Pancreas (tissue), 10 donors: ENCODE results near the gene PHF10. TPM values are rescaled to one million over a fixed set of nuclear protein-coding genes. Genes with fewer than 3 reads are reported as not detected.
"Not testable (repeated sequence)": the region's sequence is repeated elsewhere in the genome, so short reads cannot be mapped to it uniquely, and the experiment has no call there.

ENCODE experiments used
- ATAC-seq, 4 donors: fragments of 200-7000 bp; cut with Tn5 transposase; one replicate each; pipeline versions ENCODE4 v1.8.0 to v1.9.1; 2020; ENCODE audit warnings: mild to moderate bottlenecking in 4 of 4, moderate library complexity in 4 of 4
- DNase-seq, 6 donors: peaks; one replicate each; pipeline ENCODE4 v3.0.0-alpha.2; 2020
- FAIRE-seq: peaks from 2 replicates; lab custom pipeline; 2012; peaks lifted over from hg19 to GRCh38; lab: Jason Lieb, UNC
- H3K27ac ChIP-seq, 4 donors: fragments of 200-600 bp; sonication (generic); 1 replicate in 3 of 4; 2 replicates in 1 of 4; pipeline versions ENCODE4 v1.5.0 to v1.8.0; 2020
- H3K27me3 ChIP-seq, 4 donors: fragments of 200-600 bp; one replicate each; pipeline ENCODE4 v1.8.0; 2021
- H3K36me3 ChIP-seq, 3 donors: fragments of 200-600 bp; sonication (generic) in 1 of 3; one replicate each; pipeline versions ENCODE4 v1.5.0 to v1.8.0; 2020 to 2021
- H3K4me1 ChIP-seq, 3 donors: fragments of 200-600 bp; one replicate each; pipeline ENCODE4 v1.8.0; 2021
- H3K4me3 ChIP-seq, 4 donors: fragments of 200-600 bp; sonication (generic) in 2 of 4; one replicate each; pipeline versions ENCODE4 v1.5.0 to v1.8.0; 2020 to 2021
- H3K9me3 ChIP-seq, 4 donors: fragments of 200-600 bp; one replicate each; pipeline ENCODE4 v1.8.0; 2021
- WGBS, 2 donors: extraction: QIAGEN DNeasy Blood & Tissue Kit; methylation state at CpG; one replicate each; pipeline ENCODE4 v1.1.7; 2013; 5-methylcytosine and 5-hydroxymethylcytosine counted together
- intact Hi-C, 3 donors: fragments of 100-400 bp; cut with DNase I; formaldehyde crosslinking; loops; one replicate each; pipeline versions ENCODE4 v1.11.1 to v1.14.2; 2022
- polyA plus RNA-seq, 2 donors: library from polyadenylated mRNA; stranded (reverse); fragments of 200-250 nt; gene quantifications; one replicate each; pipeline ENCODE4 v1.2.3, GENCODE V29; 2013
- total RNA-seq, 6 donors: library from RNA; stranded (reverse); fragmentation: NEBNext Ultra II Directional in 4 of 6; extraction: Animal tissue kit (Norgen Biotek cat#: 25700) in 4 of 6; gene quantifications; one replicate each; pipeline versions ENCODE4 v1.2.1 to v1.2.4, GENCODE V29; 2021 to 2023
- TF ChIP-seq, protein P1 (sequence below), 4 donors: fragments of 200-600 bp; sonication (generic) in 3 of 4; IDR thresholded peaks; one replicate each; pipeline versions ENCODE4 v1.5.0 to v1.8.0; 2021; ENCODE audit warnings: antibody characterized with exemption in 4 of 4
- donor health status: healthy with polysubstance abuse.
- donor health status: DM: no; HTN: no; CAD: no; lungs with moderate emphysema.
- donor health status: DM: no; HTN: no; CAD: no.
- donor health status: control.
- donor health status: control.
- donor health status: Bipolar disorder and iron deficiency.
- donor health status: DM: yes; HTN: yes; CAD: no.
- donor health status: DM: no; HTN: no; CAD: no.
- donor health status: DM: no; HTN: no; CAD: no.
- donor health status: DM: yes; HTN: yes; CAD: no.

The PHF10 gene
- total RNA-seq (10 to 100 TPM; 14.1 to 34.6 (median 19.9) TPM), polyA plus RNA-seq (10 to 100 TPM; 23.8 to 39.8 TPM)

DNA sequence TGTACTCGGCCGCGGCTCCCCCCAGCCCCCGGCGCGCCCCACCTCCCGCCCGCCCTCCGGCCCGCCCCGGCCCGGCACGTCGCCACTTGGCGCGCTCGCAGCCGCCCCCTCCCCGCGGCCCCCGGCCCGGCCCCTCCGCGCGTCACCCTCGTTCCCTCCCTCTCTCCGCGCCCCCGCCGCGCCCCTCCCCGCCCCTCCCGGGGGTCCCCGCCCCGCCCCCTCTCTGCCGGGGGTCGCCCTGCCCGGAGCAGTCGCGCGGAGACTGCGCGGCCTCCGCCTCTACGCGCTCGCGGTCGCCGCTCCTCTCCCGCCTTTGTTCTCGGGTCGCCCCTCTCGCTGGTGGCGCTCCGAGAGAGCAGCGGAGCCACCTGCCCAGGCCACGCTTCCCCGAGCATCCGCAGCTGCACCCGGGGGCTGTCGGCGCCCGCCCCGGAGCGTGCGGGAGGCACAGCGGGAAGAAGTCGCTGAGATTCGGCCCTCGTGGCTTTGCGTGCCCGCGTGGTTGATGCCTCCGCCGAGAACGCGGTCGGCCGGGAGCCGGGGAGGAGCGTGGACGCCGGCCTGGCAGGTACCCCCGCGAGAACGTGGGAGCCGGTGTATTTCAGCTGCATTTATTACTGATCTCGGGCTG lies at the start of gene PHF10:
TSS of gene PHF10 (minus strand) at position 7 of the 631 bp plus-strand sequence. CDS start 569 bp downstream, outside the sequence.
- Histone ChIP-seq H3K27ac (peak within 1 kb of the TSS; percentile 81 to 93 (median 90)), H3K4me3 (peak within 1 kb of the TSS; percentile 54 to 72 (median 62)), H3K27me3 (no peaks in the 10 kb centered on the region), H3K36me3 (no peaks in the 10 kb centered on the region), H3K4me1 (peaks cover 8 to 12% (median 12%) of the 10 kb centered on the region in 3 donors), H3K9me3 (no peaks in the 10 kb centered on the region)
- DNase-seq (peak; percentile 52 to 85 (median 64)), FAIRE-seq (no peak), ATAC-seq (peak; percentile 46 to 68 (median 58))
- 0 to 1% methylated on average over 39 to 86 of the region's 89 CpGs for WGBS, 2 donors
- intact Hi-C loops, result no loop called here
- TF ChIP-seq, protein P1, sequence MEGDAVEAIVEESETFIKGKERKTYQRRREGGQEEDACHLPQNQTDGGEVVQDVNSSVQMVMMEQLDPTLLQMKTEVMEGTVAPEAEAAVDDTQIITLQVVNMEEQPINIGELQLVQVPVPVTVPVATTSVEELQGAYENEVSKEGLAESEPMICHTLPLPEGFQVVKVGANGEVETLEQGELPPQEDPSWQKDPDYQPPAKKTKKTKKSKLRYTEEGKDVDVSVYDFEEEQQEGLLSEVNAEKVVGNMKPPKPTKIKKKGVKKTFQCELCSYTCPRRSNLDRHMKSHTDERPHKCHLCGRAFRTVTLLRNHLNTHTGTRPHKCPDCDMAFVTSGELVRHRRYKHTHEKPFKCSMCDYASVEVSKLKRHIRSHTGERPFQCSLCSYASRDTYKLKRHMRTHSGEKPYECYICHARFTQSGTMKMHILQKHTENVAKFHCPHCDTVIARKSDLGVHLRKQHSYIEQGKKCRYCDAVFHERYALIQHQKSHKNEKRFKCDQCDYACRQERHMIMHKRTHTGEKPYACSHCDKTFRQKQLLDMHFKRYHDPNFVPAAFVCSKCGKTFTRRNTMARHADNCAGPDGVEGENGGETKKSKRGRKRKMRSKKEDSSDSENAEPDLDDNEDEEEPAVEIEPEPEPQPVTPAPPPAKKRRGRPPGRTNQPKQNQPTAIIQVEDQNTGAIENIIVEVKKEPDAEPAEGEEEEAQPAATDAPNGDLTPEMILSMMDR (IDR thresholded peaks at IDR 0.05), result no peak

DNA sequence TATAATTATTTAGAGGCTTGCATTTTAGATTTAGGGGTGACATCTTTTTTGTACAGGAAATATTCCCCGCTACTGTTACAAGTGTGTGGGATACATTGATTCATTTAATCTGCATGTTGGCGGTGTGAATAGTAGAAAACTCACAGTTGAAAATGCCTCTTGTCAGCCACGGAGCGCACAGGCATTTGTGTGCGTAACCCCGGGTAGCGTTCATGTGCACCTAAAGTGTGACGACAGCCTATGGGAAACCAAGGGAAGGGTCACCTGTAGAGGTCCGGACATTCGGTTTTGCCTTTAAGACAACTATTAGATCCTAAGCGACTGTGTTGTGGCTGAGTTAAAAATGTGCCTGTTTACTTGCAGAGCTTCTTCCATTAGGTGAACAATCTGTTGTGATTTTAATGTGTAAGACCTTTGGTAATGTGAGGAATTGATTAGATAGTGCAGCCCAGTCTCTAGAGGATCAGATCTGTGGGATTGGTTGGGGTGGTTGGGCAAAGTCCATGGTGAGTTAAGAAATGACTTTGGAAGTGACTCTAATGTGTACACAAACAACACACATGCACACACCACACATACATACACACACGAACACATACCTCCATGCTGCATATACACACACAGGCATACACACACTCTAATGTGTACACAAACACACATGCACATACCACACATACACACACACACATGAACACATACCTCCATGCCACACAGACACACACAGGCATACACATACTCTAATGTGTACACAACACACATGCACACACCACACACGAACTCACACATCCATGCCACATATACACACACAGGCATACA lies 42.8 kb upstream of the PHF10 start:
- 89 to 94% methylated on average over 13 of the region's 13 CpGs for WGBS, 2 donors
- DNase-seq (no peak), FAIRE-seq (no peak), ATAC-seq (no peak)
- TF ChIP-seq, protein P1 (IDR thresholded peaks at IDR 0.05), result no peak
- intact Hi-C loops, result no loop called here
- Histone ChIP-seq H3K4me1 (no peaks in the 10 kb centered on the region), H3K27ac (no peak overlapping the region), H3K27me3 (no peaks in the 10 kb centered on the region), H3K9me3 (no peaks in the 10 kb centered on the region), H3K36me3 (peaks cover 0 to 14% (median 0%) of the 10 kb centered on the region in 3 donors), H3K4me3 (no peak overlapping the region)

DNA sequence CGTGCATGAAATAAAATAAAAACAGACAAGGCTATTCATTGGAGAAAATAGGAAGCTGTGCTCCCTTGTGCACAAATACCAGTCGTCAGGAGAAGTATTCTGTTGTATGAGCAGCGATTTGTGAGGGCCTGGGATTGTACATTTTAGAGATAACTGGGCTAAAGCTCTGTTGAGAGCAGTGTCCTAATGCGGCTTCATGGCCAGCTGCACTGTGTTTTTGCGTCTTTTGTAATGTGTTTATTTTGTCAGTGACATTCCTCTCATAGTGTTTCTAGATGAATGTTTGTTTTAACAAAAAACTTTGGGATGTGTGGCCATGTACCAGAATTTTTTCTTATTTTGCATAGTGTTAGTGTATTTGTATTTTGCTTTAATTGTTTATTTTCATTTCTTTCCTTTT lies 41.9 kb upstream of the PHF10 start:
- FAIRE-seq, result no peak
- Histone ChIP-seq H3K9me3 (no peaks in the 10 kb centered on the region), H3K36me3 (peaks cover 0 to 14% (median 0%) of the 10 kb centered on the region in 3 donors), H3K27ac (no peak overlapping the region), H3K4me3 (no peak overlapping the region), H3K27me3 (no peaks in the 10 kb centered on the region), H3K4me1 (no peaks in the 10 kb centered on the region)
- no peak for DNase-seq
- whole genome bisulfite sequencing, 2 donors, result 88 to 91% methylated on average over 5 of the region's 5 CpGs
- TF ChIP-seq, protein P1 (IDR thresholded peaks at IDR 0.05), result no peak
- no peak for ATAC-seq
- intact Hi-C loops, result no loop called here

DNA sequence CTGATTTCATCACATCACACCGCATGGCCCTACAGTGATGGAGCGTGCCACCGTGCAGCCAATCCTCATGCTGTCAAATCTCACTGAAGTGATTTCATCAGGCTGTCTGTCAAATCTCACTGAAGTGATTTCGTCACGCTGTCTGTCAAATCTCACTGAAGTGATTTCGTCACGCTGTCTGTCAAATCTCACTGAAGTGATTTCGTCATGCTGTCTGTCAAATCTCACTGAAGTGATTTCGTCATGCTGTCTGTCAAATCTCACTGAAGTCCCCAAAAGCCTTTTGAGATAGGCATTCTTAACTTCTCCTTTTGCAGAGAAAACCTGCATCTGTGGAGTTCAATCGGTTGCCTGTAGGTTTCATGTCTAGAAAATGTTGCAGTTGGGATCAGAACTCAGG lies 41.5 kb upstream of the PHF10 start:
- peaks cover 0 to 14% (median 0%) of the 10 kb centered on the region in 3 donors for H3K36me3 ChIP-seq
- H3K4me3 ChIP-seq, H3K27ac ChIP-seq, H3K27me3 ChIP-seq, DNase-seq, H3K9me3 ChIP-seq, H3K4me1 ChIP-seq, ATAC-seq, FAIRE-seq, intact Hi-C loops: not testable (repeated sequence)
- 90 to 96% methylated on average over 10 of the region's 10 CpGs for WGBS, 2 donors

DNA sequence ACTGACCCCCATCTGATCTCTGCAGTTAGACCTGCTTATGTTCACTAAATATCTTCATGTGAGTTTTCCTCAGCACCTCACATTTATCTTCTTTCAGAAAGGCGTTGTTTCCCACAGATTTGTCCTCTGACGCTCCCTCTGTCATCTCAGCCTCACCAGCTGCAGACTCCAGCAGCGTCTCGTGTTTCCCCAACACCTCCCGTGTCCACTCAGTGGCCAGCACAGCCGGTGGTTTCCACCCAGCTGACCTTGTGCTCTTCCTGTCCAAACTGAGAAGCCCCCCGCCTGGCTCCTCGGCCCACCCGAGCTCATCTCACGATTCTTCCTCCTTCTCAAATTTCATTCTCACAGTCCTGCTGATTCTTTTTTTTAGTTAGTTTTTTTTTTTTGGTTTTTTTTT lies 39.6 kb upstream of the PHF10 start:
- 81 to 83% methylated on average over 10 of the region's 10 CpGs for WGBS, 2 donors
- Histone ChIP-seq H3K27me3 (no peaks in the 10 kb centered on the region), H3K36me3 (peaks cover 0 to 25% (median 6%) of the 10 kb centered on the region in 3 donors), H3K9me3 (no peaks in the 10 kb centered on the region), H3K4me3 (no peak overlapping the region), H3K4me1 (no peaks in the 10 kb centered on the region), H3K27ac (no peak overlapping the region)
- no peak for FAIRE-seq
- ATAC-seq, result no peak
- no peak for DNase-seq
- intact Hi-C loops, result no loop called here
- TF ChIP-seq, protein P1 (IDR thresholded peaks at IDR 0.05), result no peak
